Measurements from ENCODE around the gene ST3GAL6.

ST3GAL6 gene, protein sequence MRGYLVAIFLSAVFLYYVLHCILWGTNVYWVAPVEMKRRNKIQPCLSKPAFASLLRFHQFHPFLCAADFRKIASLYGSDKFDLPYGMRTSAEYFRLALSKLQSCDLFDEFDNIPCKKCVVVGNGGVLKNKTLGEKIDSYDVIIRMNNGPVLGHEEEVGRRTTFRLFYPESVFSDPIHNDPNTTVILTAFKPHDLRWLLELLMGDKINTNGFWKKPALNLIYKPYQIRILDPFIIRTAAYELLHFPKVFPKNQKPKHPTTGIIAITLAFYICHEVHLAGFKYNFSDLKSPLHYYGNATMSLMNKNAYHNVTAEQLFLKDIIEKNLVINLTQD

DNA sequence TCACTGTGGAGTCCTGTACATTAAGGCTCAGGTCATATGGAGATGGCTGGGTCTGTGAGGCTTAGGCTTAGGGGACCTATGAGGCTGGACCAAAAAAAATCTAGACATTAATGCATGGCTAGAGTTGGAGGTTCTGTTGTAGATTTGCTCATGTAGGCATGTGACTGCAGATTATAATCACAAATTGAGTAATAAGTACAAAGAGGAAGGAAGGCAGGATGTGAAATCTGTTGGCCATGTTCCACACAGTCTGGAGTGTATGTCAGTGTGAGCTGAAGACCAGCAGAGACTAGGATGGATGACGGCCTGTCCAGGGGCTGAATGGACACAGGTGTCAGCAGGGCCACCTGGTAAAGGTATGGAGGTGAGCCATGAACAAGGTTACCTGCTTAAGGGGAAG is at the start of gene ST3GAL6:
Gene ST3GAL6, plus strand, starts transcription at position 265 of the 400 bp plus-strand sequence. CDS start 5,101 bp downstream, outside the sequence.
- H3K36me3 Mint-ChIP-seq (ENCODE audit: low read depth), result no peaks in the 10 kb centered on the region
- H3K9me3 Mint-ChIP-seq, result no peaks in the 10 kb centered on the region
- H3K27me3 Mint-ChIP-seq (ENCODE audit: low read depth), result peaks cover 12% of the 10 kb centered on the region
- no peak within 1 kb of the TSS for H3K4me3 Mint-ChIP-seq
- peaks cover 3% of the 10 kb centered on the region for H3K4me1 Mint-ChIP-seq (ENCODE audit: low read depth)
- no peak within 1 kb of the TSS for H3K27ac Mint-ChIP-seq

DNA sequence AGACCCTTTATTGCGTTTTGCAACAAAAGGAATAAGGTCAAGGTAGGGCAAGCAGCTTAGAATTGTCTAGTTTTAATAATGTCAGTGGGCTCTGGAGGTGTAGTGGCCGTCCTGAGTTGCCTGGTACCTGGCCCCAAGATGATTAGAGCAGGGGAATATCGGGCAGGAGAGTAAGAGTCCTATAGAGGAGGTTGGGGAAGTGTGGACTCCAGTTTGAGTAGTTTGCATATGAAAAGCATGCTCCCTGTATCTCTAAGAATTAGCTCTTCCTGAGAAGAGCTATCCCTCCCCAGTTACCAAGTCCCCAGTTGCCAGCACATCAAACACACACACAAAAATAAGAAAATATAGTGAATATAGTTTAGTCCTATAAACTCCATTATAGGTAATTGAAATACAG is 49.2 kb upstream of the ST3GAL6 start:
- Mint-ChIP-seq H3K27me3 (ENCODE audit: low read depth) (no peaks in the 10 kb centered on the region), H3K9me3 (no peaks in the 10 kb centered on the region), H3K27ac (no peak overlapping the region)

DNA sequence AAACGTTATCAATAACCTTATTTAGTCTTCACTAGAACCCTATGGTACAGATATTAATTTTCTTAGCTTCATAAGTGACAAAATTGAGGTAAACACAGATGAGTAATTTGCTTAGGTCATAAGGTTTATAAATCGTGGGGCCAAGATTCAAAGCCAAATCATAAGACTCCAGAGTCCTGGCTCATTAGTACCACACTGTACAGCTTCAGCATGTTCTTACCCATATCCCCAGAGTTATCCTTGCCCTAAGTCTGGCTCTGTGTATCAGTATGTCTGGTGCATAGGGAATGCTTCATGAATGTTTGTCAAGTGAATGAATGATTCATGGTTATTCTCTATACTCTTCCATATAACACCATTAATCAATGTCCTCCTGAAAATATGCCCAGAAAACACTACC is 45.6 kb upstream of the ST3GAL6 start:
- H3K9me3 Mint-ChIP-seq, result no peaks in the 10 kb centered on the region
- no peaks in the 10 kb centered on the region for H3K4me1 Mint-ChIP-seq (ENCODE audit: low read depth)
- H3K36me3 Mint-ChIP-seq (ENCODE audit: low read depth), result no peaks in the 10 kb centered on the region
- H3K27ac Mint-ChIP-seq, result no peak overlapping the region
- H3K4me3 Mint-ChIP-seq, result no peak overlapping the region
- H3K27me3 Mint-ChIP-seq (ENCODE audit: low read depth), result no peaks in the 10 kb centered on the region

More for the DNA sequence above, 49.2 kb upstream of the ST3GAL6 start:
- no peaks in the 10 kb centered on the region for H3K36me3 Mint-ChIP-seq (ENCODE audit: low read depth)
- H3K4me3 Mint-ChIP-seq, result no peak overlapping the region
- no peaks in the 10 kb centered on the region for H3K4me1 Mint-ChIP-seq (ENCODE audit: low read depth)

DNA sequence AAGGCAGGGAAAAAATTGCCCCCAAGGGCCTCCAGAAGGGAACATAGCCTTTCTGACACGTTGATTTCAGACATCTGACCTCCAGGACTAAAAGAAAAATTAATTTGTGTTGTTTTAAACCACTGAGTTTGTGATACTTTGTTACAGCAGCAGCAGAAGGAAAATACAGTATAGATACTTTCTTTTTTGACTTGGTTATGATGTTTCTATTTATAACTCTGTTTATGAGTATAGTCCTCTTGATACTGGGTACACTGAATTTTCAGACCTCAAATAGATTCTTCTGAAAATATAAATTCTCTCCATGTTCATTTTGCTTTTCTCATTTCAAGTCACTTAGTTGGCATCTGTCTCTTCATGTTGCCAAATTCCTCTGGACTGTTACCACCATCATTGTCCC is 44.4 kb upstream of the ST3GAL6 start:
- H3K9me3 Mint-ChIP-seq, result no peaks in the 10 kb centered on the region
- H3K27me3 Mint-ChIP-seq (ENCODE audit: low read depth), result no peaks in the 10 kb centered on the region
- no peaks in the 10 kb centered on the region for H3K36me3 Mint-ChIP-seq (ENCODE audit: low read depth)
- H3K27ac Mint-ChIP-seq, result no peak overlapping the region
- H3K4me3 Mint-ChIP-seq, result no peak overlapping the region
- no peaks in the 10 kb centered on the region for H3K4me1 Mint-ChIP-seq (ENCODE audit: low read depth)

DNA sequence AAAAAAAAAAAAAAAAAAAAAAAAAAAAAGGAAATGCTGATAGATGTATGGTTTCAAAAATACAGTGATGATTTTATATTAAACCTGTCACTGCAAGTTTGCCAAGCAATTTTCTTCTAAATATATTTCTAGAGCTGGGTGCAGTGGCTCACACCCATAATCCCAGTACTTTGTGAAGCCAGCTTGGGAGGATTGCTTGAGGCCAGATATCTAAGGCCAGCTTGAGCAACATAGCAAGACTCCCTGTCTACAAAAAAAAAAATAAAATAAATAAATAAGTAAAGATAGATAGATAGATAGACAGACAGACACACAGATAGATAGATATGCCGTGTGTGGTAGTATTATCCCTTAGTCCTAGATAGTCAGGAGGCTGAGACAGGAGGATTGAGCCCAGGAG is 41.4 kb upstream of the ST3GAL6 start:
- Mint-ChIP-seq H3K9me3 (no peaks in the 10 kb centered on the region), H3K36me3 (ENCODE audit: low read depth) (no peaks in the 10 kb centered on the region), H3K27me3 (ENCODE audit: low read depth) (peaks cover 4% of the 10 kb centered on the region), H3K4me1 (ENCODE audit: low read depth) (no peaks in the 10 kb centered on the region), H3K27ac (no peak overlapping the region), H3K4me3 (no peak overlapping the region)

DNA sequence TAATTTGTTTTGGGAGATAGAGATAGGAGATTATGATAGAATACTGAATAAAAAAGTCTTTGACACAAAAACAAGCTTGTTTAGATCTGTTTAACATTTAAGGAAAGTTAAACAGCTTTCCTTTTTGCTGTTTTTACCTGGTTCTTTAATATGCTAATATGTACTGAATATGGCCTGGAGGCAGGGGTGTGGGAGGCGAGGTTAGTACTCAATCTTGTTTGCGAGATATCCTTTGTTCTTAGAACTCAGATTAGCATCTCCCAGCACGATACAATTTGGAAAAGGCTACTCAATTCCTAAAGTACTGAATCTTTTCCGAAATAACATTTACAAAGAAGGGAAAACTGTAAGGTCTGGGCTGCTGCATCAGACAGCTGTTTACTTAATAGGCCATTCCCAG is 40.8 kb upstream of the ST3GAL6 start:
- H3K4me3 Mint-ChIP-seq, result no peak overlapping the region
- no peaks in the 10 kb centered on the region for H3K9me3 Mint-ChIP-seq
- H3K4me1 Mint-ChIP-seq (ENCODE audit: low read depth), result no peaks in the 10 kb centered on the region
- no peak overlapping the region for H3K27ac Mint-ChIP-seq
- no peaks in the 10 kb centered on the region for H3K36me3 Mint-ChIP-seq (ENCODE audit: low read depth)
- H3K27me3 Mint-ChIP-seq (ENCODE audit: low read depth), result peaks cover 10% of the 10 kb centered on the region

DNA sequence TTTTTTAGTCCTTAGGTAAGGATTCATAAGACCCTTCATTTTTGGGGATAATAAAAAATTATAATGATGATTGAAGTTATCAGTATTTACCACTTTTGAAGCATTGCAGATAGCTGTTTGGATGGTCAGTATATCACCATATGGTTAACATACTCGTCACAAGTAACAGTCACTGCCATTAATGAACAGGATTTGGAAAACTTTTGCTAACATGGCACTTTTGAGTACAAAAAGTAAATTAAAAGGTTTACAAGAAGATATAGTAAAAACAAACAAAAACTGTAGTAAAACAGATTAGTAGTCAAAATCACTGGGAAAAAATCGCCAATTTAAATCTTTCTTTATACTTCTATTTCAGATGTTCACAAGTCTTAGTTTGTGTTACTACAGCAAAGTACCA is 37.8 kb upstream of the ST3GAL6 start:
- no peak overlapping the region for H3K4me3 Mint-ChIP-seq

DNA sequence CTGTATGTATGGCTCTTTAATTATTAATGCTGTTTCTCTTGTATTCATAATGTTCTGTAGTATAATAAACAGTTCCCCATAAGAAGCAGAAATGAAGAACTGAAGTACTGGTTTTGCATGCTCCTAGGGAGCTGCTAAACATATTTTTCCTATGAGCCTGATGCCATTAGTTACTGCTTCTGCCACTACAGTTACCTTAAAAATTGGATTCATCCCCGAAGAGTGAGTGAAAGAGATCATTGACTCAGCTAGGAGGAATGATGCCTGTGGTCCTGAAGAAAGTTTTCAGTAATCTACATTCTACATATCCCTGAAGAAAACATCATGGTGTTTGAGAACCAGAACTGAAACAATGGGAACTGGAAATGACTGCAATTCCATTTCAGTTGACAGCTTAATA is 37.1 kb upstream of the ST3GAL6 start:
- Mint-ChIP-seq H3K27ac (no peak overlapping the region), H3K9me3 (no peaks in the 10 kb centered on the region), H3K4me1 (ENCODE audit: low read depth) (no peaks in the 10 kb centered on the region), H3K36me3 (ENCODE audit: low read depth) (no peaks in the 10 kb centered on the region), H3K27me3 (ENCODE audit: low read depth) (peaks cover 32% of the 10 kb centered on the region), H3K4me3 (no peak overlapping the region)

More for the DNA sequence above, 37.8 kb upstream of the ST3GAL6 start:
- Mint-ChIP-seq H3K9me3 (no peaks in the 10 kb centered on the region), H3K27me3 (ENCODE audit: low read depth) (peaks cover 25% of the 10 kb centered on the region), H3K27ac (no peak overlapping the region), H3K36me3 (ENCODE audit: low read depth) (no peaks in the 10 kb centered on the region), H3K4me1 (ENCODE audit: low read depth) (no peaks in the 10 kb centered on the region)

DNA sequence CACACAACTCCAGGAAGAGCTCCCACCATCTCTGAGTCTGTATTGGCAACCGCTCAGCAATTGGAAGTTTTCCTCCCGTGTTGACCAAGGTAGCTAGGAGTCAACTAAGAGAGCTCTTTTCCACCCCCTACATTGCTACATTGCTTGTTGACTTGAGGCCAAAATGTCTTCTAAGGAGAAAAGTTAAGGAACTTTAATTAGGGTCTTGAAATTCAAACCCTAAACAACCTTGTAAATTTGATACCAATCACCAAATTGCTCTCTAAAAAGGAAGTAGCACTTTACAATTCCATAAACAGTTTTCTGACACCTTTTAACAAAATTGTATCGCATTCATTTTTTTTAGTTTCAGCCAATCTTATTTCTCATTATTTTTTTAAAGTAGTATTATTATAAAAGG is 35.5 kb upstream of the ST3GAL6 start:
- Mint-ChIP-seq H3K4me3 (no peak overlapping the region), H3K27me3 (ENCODE audit: low read depth) (peaks cover 38% of the 10 kb centered on the region)

DNA sequence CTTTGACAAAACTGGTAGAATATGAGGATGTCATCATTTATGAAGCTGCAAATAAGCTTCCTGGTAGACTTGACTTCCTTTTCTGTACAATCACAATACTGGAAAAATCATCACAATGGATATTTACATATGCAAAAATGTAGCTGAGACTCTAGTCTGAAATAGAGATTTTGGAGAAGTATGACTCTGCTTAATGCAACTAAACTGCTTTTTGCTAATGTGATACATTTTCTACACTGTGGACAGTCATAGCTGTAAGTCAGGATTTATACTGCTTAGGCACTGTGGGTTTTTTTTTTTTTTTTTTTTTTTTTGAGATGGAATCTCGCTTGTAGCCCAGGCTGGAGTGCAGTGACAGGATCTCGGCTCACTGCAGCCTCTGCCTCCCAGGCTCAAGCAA is 34.5 kb upstream of the ST3GAL6 start:
- H3K27ac Mint-ChIP-seq, result no peak overlapping the region
- no peak overlapping the region for H3K4me3 Mint-ChIP-seq
- peaks cover 7% of the 10 kb centered on the region for H3K4me1 Mint-ChIP-seq (ENCODE audit: low read depth)
- H3K9me3 Mint-ChIP-seq, result no peaks in the 10 kb centered on the region
- H3K36me3 Mint-ChIP-seq (ENCODE audit: low read depth), result no peaks in the 10 kb centered on the region
- H3K27me3 Mint-ChIP-seq (ENCODE audit: low read depth), result peaks cover 44% of the 10 kb centered on the region

More for the DNA sequence above, 35.5 kb upstream of the ST3GAL6 start:
- Mint-ChIP-seq H3K4me1 (ENCODE audit: low read depth) (peaks cover 2% of the 10 kb centered on the region), H3K9me3 (no peaks in the 10 kb centered on the region), H3K27ac (no peak overlapping the region), H3K36me3 (ENCODE audit: low read depth) (no peaks in the 10 kb centered on the region)

DNA sequence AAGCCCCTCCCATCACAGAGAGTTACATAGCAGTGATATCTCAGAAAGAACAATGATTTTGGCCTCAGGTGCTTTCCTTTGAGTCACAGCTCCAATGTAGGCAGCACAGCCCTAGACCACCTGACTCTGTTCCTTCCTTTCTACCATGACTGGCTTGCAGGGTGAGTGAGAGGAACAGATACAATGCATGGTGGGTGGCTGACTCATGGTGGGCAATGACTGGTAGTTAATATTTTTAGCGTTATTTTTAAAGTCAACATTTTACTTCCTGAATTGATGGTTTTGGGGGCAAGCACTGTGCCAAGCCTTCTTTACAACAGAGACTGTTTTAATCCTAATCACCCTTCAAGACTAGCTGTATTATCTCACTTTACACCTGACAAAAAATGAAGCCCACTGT is 32.8 kb upstream of the ST3GAL6 start:
- Mint-ChIP-seq H3K4me1 (ENCODE audit: low read depth) (peaks cover 7% of the 10 kb centered on the region), H3K27me3 (ENCODE audit: low read depth) (peaks cover 60% of the 10 kb centered on the region), H3K27ac (no peak overlapping the region), H3K9me3 (no peaks in the 10 kb centered on the region), H3K36me3 (ENCODE audit: low read depth) (no peaks in the 10 kb centered on the region), H3K4me3 (no peak overlapping the region)

DNA sequence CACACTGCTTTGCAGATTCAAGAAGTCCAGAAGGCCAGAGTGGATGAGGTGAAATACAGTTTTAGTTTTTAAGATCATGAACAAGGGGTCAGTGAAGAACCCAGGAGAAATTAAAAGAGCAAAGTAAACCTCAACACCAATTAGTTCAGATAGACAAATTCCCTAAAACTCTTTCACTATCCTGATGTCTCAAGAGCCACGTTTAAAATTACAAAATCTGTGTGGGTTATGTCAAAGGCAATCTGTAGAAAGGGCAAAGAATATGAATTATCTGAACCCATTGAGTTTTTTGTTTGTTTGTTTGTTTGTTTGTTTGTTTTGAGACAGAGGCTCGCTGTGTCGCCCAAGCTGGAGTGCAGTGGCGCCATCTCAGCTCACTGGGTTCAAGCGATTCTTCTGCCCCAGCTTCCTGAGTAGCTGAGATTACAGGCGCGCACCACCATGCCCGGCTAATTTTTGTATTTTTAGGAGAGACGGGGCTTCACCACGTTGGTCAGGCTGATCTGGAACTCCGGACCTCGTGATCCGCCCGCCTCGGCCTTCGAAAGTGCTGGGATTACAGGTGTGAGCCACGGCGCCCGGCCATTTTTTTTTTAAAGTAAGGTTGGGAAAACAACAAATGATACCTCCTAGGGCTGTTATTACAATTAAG is 32.1 kb upstream of the ST3GAL6 start:
- Mint-ChIP-seq H3K4me3 (no peak overlapping the region), H3K4me1 (ENCODE audit: low read depth) (peaks cover 7% of the 10 kb centered on the region), H3K36me3 (ENCODE audit: low read depth) (no peaks in the 10 kb centered on the region), H3K27me3 (ENCODE audit: low read depth) (peaks cover 67% of the 10 kb centered on the region), H3K9me3 (no peaks in the 10 kb centered on the region), H3K27ac (no peak overlapping the region)

DNA sequence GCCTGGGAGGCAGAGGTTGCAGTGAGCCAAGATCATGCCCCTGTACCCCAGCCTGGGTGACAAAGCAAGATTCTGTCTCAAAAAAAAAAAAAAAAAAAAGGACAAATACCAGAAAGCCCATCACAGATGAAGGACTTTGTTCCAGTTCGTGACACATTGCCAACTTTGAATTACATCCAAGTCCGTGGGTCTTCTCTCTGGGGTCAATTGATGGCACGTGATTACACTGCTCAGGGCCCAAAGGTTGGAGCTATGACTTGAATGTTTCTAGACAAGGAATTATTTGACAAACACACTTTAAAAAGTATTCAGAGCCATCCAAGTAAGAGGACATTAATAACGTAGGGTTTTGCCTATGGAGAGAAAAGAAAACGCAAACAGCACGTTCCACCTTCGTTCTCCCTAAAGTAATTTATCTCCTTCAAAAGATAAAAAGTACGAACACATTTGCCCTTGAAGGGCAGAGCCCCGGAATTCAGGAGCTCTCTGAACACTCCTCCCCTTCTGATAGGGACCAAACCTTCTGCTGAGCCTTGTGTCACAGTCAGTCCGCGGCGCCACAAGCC is 31.3 kb upstream of the ST3GAL6 start:
- Mint-ChIP-seq H3K9me3 (no peaks in the 10 kb centered on the region), H3K4me3 (peak overlapping the region; percentile 68), H3K27ac (no peak overlapping the region), H3K27me3 (ENCODE audit: low read depth) (peaks cover 71% of the 10 kb centered on the region), H3K36me3 (ENCODE audit: low read depth) (no peaks in the 10 kb centered on the region), H3K4me1 (ENCODE audit: low read depth) (peaks cover 7% of the 10 kb centered on the region)

DNA sequence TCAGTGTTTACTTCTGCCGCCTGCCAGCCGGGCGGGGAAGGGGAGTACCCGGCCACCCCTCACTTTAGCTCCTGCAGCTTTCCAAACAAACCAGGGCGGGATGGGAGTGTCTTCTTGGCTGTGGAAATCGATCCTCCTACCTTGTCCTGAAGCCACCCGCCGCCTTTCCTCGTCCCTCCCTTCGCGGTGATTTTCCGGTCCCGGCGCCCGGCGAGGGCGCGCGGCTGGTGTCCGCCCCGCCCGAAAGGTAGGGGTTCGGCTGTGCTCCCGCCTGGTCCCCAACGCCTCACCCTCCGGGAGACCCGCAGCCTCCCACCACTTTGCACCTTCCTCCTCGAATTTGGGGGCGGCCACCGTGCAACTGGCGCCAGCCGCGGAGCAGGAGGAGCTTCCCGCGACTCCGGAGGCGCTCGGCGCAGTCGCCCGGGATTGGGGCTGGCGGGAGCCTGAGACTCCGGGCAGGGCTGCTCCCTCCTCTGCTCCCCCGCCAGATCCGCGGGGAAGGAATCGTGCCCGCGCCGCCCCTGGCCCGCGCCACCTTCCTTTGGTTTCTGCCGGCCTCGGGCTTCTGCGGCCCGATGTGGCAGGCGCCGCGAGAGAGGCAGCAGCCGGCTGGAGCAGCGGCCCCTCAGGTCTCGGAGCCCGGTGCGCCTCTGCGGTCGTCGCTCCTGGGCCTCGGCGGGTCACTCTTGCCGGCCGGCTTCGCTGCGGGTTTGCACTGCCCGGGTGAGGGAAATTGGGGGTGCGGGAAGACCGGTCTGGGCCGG is 30.7 kb upstream of the ST3GAL6 start:
- peaks cover 7% of the 10 kb centered on the region for H3K4me1 Mint-ChIP-seq (ENCODE audit: low read depth)
- no peaks in the 10 kb centered on the region for H3K36me3 Mint-ChIP-seq (ENCODE audit: low read depth)
- H3K27ac Mint-ChIP-seq, result no peak overlapping the region
- peaks cover 68% of the 10 kb centered on the region for H3K27me3 Mint-ChIP-seq (ENCODE audit: low read depth)
- H3K4me3 Mint-ChIP-seq, result peak overlapping the region; percentile 68
- no peaks in the 10 kb centered on the region for H3K9me3 Mint-ChIP-seq

All from T-helper 1 cell treated with Interleukin-12 subunit alpha and Interleukin-12 subunit beta and Interleukin-4 antibody, amounts not matched to agents 30 μg/mL and 1 μg/mL, for 36 hours (primary cell).